ENCODE measurements around the gene SMDT1.
A peak's percentile ranks its signal among the peaks of the same experiment; 100 is the strongest.
"Not testable (repeated sequence)": the region's sequence is repeated elsewhere in the genome, so short reads cannot be mapped to it uniquely, and the experiment has no call there.

Gene SMDT1

GRCh38 chr22:42071508-42071907 is 8.0 kb upstream of the SMDT1 start:
- H3K4me3 ChIP-seq (ENCODE audit: low read depth, low read length), result peak overlapping the region; percentile 64; the same call in 1 of the 2 replicates
- not testable (repeated sequence) for H3K9ac ChIP-seq (ENCODE audit: low read depth, low read length); H3K4me1 ChIP-seq (ENCODE audit: control insufficient read depth, insufficient read depth, low read length); H3K9me3 ChIP-seq (ENCODE audit: control insufficient read depth, insufficient read depth, low read length); H3K27ac ChIP-seq (ENCODE audit: low read depth, low read length); H3K27me3 ChIP-seq (ENCODE audit: control insufficient read depth, insufficient read depth, low read length)
- peaks cover 12% of the 10 kb centered on the region; the same call in 1 of the 2 replicates for H3K36me3 ChIP-seq (ENCODE audit: control insufficient read depth, insufficient read depth, low read length)

- Histone ChIP-seq H3K36me3 (ENCODE audit: control insufficient read depth, insufficient read depth, low read length) (peaks cover 9% of the 10 kb centered on the region), H3K27me3 (ENCODE audit: control insufficient read depth, insufficient read depth, low read length) (peaks cover 7% of the 10 kb centered on the region; the same call in 1 of the 2 replicates), H3K9ac (ENCODE audit: low read depth, low read length) (no peak overlapping the region), H3K4me3 (ENCODE audit: low read depth, low read length) (no peak overlapping the region), H3K27ac (ENCODE audit: low read depth, low read length) (no peak overlapping the region), H3K4me1 (ENCODE audit: control insufficient read depth, insufficient read depth, low read length) (peaks cover 9% of the 10 kb centered on the region), H3K9me3 (ENCODE audit: control insufficient read depth, insufficient read depth, low read length) (no peaks in the 10 kb centered on the region)
Measured at GRCh38 chr22:42072606-42073330, 6.7 kb upstream of the SMDT1 start.

- peak overlapping the region; percentile 64; the same call in 1 of the 2 replicates for H3K9ac ChIP-seq (ENCODE audit: low read depth, low read length)
- no peaks in the 10 kb centered on the region for H3K9me3 ChIP-seq (ENCODE audit: control insufficient read depth, insufficient read depth, low read length)
- H3K27ac ChIP-seq (ENCODE audit: low read depth, low read length), result no peak overlapping the region
- H3K4me3 ChIP-seq (ENCODE audit: low read depth, low read length), result peak overlapping the region; percentile 56; the same call in 1 of the 2 replicates
- H3K4me1 ChIP-seq (ENCODE audit: control insufficient read depth, insufficient read depth, low read length), result peaks cover 9% of the 10 kb centered on the region
- peaks cover 7% of the 10 kb centered on the region; the same call in 1 of the 2 replicates for H3K27me3 ChIP-seq (ENCODE audit: control insufficient read depth, insufficient read depth, low read length)
- H3K36me3 ChIP-seq (ENCODE audit: control insufficient read depth, insufficient read depth, low read length), result peaks cover 4% of the 10 kb centered on the region; the same call in 1 of the 2 replicates
Measured at GRCh38 chr22:42073621-42074041, 5.9 kb upstream of the SMDT1 start.

- Histone ChIP-seq H3K27me3 (ENCODE audit: control insufficient read depth, insufficient read depth, low read length) (peaks cover 7% of the 10 kb centered on the region; the same call in 1 of the 2 replicates), H3K9ac (ENCODE audit: low read depth, low read length) (peak within 1 kb of the TSS; percentile 64; the same call in 1 of the 2 replicates), H3K9me3 (ENCODE audit: control insufficient read depth, insufficient read depth, low read length) (no peaks in the 10 kb centered on the region), H3K4me1 (ENCODE audit: control insufficient read depth, insufficient read depth, low read length) (peaks cover 13% of the 10 kb centered on the region), H3K36me3 (ENCODE audit: control insufficient read depth, insufficient read depth, low read length) (peaks cover 4% of the 10 kb centered on the region; the same call in 1 of the 2 replicates), H3K27ac (ENCODE audit: low read depth, low read length) (no peak within 1 kb of the TSS), H3K4me3 (ENCODE audit: low read depth, low read length) (peak within 1 kb of the TSS; percentile 56)
Measured at GRCh38 chr22:42074132-42074811, 5.2 kb upstream of the SMDT1 start, which contains the start of gene PHETA2. TSS of gene PHETA2 (plus strand) at chr22:42074248. CDS start at chr22:42077294, 3,046 bp downstream.

GRCh38 chr22:42074846-42075676 is 4.4 kb upstream of the SMDT1 start:
- H3K4me3 ChIP-seq (ENCODE audit: low read depth, low read length), result peak overlapping the region; percentile 56; the same call in 1 of the 2 replicates
- H3K27ac ChIP-seq (ENCODE audit: low read depth, low read length), result no peak overlapping the region

GRCh38 chr22:42076764-42077485 is 2.6 kb upstream of the SMDT1 start:
- Histone ChIP-seq H3K27ac (ENCODE audit: low read depth, low read length) (no peak overlapping the region), H3K36me3 (ENCODE audit: control insufficient read depth, insufficient read depth, low read length) (peaks cover 7% of the 10 kb centered on the region; the same call in 1 of the 2 replicates), H3K4me1 (ENCODE audit: control insufficient read depth, insufficient read depth, low read length) (peaks cover 7% of the 10 kb centered on the region; the same call in 1 of the 2 replicates), H3K27me3 (ENCODE audit: control insufficient read depth, insufficient read depth, low read length) (peaks cover 7% of the 10 kb centered on the region; the same call in 1 of the 2 replicates), H3K9me3 (ENCODE audit: control insufficient read depth, insufficient read depth, low read length) (no peaks in the 10 kb centered on the region), H3K9ac (ENCODE audit: low read depth, low read length) (no peak overlapping the region), H3K4me3 (ENCODE audit: low read depth, low read length) (no peak overlapping the region)

More at GRCh38 chr22:42074846-42075676, 4.4 kb upstream of the SMDT1 start:
- H3K4me1 ChIP-seq (ENCODE audit: control insufficient read depth, insufficient read depth, low read length), result peaks cover 9% of the 10 kb centered on the region
- H3K27me3 ChIP-seq (ENCODE audit: control insufficient read depth, insufficient read depth, low read length), result peaks cover 7% of the 10 kb centered on the region; the same call in 1 of the 2 replicates
- peaks cover 4% of the 10 kb centered on the region; the same call in 1 of the 2 replicates for H3K36me3 ChIP-seq (ENCODE audit: control insufficient read depth, insufficient read depth, low read length)
- no peaks in the 10 kb centered on the region for H3K9me3 ChIP-seq (ENCODE audit: control insufficient read depth, insufficient read depth, low read length)
- H3K9ac ChIP-seq (ENCODE audit: low read depth, low read length), result no peak overlapping the region

GRCh38 chr22:42077486-42078125 is 1.9 kb upstream of the SMDT1 start:
- Histone ChIP-seq H3K27me3 (ENCODE audit: control insufficient read depth, insufficient read depth, low read length) (peaks cover 7% of the 10 kb centered on the region; the same call in 1 of the 2 replicates), H3K4me3 (ENCODE audit: low read depth, low read length) (no peak overlapping the region), H3K36me3 (ENCODE audit: control insufficient read depth, insufficient read depth, low read length) (peaks cover 11% of the 10 kb centered on the region; the same call in 1 of the 2 replicates), H3K4me1 (ENCODE audit: control insufficient read depth, insufficient read depth, low read length) (peaks cover 7% of the 10 kb centered on the region; the same call in 1 of the 2 replicates), H3K9ac (ENCODE audit: low read depth, low read length) (no peak overlapping the region), H3K27ac (ENCODE audit: low read depth, low read length) (no peak overlapping the region), H3K9me3 (ENCODE audit: control insufficient read depth, insufficient read depth, low read length) (no peaks in the 10 kb centered on the region)

- H3K27me3 ChIP-seq (ENCODE audit: control insufficient read depth, insufficient read depth, low read length), result peaks cover 2% of the 10 kb centered on the region; the same call in 1 of the 2 replicates
- no peaks in the 10 kb centered on the region for H3K9me3 ChIP-seq (ENCODE audit: control insufficient read depth, insufficient read depth, low read length)
- H3K9ac ChIP-seq (ENCODE audit: low read depth, low read length), result peak overlapping the region; percentile 90
- peak overlapping the region; percentile 91 for H3K27ac ChIP-seq (ENCODE audit: low read depth, low read length)
- peak overlapping the region; percentile 84 for H3K4me3 ChIP-seq (ENCODE audit: low read depth, low read length)
- H3K4me1 ChIP-seq (ENCODE audit: control insufficient read depth, insufficient read depth, low read length), result peaks cover 7% of the 10 kb centered on the region; the same call in 1 of the 2 replicates
- peaks cover 22% of the 10 kb centered on the region; the same call in 1 of the 2 replicates for H3K36me3 ChIP-seq (ENCODE audit: control insufficient read depth, insufficient read depth, low read length)
Measured at GRCh38 chr22:42078469-42079318, 806 bp upstream of the SMDT1 start.

- Histone ChIP-seq H3K4me1 (ENCODE audit: control insufficient read depth, insufficient read depth, low read length) (peaks cover 7% of the 10 kb centered on the region; the same call in 1 of the 2 replicates), H3K9me3 (ENCODE audit: control insufficient read depth, insufficient read depth, low read length) (no peaks in the 10 kb centered on the region), H3K9ac (ENCODE audit: low read depth, low read length) (no peak overlapping the region), H3K27me3 (ENCODE audit: control insufficient read depth, insufficient read depth, low read length) (no peaks in the 10 kb centered on the region), H3K4me3 (ENCODE audit: low read depth, low read length) (peak overlapping the region; percentile 84), H3K27ac (ENCODE audit: low read depth, low read length) (no peak overlapping the region), H3K36me3 (ENCODE audit: control insufficient read depth, insufficient read depth, low read length) (peaks cover 34% of the 10 kb centered on the region)
Measured at GRCh38 chr22:42080287-42080686, 787 bp downstream of the SMDT1 start.
